BE2C (cell line): ENCODE results near the gene GRM4.

Source experiments
- DNase-seq: peaks from one replicate; pipeline ENCODE4 v3.0.0-alpha.2; 2020
- H3K27me3 ChIP-seq: fragments of 250-450 bp; sonication (Bioruptor Pico); 2 replicates; pipeline ENCODE4 v1.5.1; 2020; ENCODE audit warnings: mild to moderate bottlenecking
- H3K36me3 ChIP-seq: fragments of 250-450 bp; sonication (Bioruptor Pico); 2 replicates; pipeline ENCODE4 v1.5.1; 2020; ENCODE audit warnings: mild to moderate bottlenecking
- H3K4me1 ChIP-seq: fragments of 250-450 bp; sonication (Bioruptor Pico); 2 replicates; pipeline ENCODE4 v1.5.1; 2020
- H3K4me3 ChIP-seq: 2 replicates; pipeline ENCODE4 v1.5.1; 2011; ENCODE audit warnings: low read depth, low read length
- H3K9me3 ChIP-seq: fragments of 250-450 bp; sonication (Bioruptor Pico); 2 replicates; pipeline ENCODE4 v1.5.1; 2020
- CTCF ChIP-seq: IDR thresholded peaks from 2 replicates; pipeline ENCODE4 v1.5.1; 2012; ENCODE audit warnings: mild to moderate bottlenecking, low read depth, low read length

GRM4 gene

GRCh38 chr6:34073540-34073939 lies 72.3 kb downstream of the GRM4 start:
- no peaks in the 10 kb centered on the region for H3K36me3 ChIP-seq
- no peak for TF ChIP-seq CTCF
- no peak overlapping the region for H3K4me3 ChIP-seq
- H3K9me3 ChIP-seq: peaks cover 2% of the 10 kb centered on the region; the same call in 1 of the 2 replicates
- H3K27me3 ChIP-seq: no peaks in the 10 kb centered on the region
- no peaks in the 10 kb centered on the region for H3K4me1 ChIP-seq
- DNase-seq: no peak

- H3K4me1 ChIP-seq: no peaks in the 10 kb centered on the region
- H3K27me3 ChIP-seq: no peaks in the 10 kb centered on the region
- H3K4me3 ChIP-seq: no peak overlapping the region
- no peaks in the 10 kb centered on the region for H3K36me3 ChIP-seq
- H3K9me3 ChIP-seq: peaks cover 2% of the 10 kb centered on the region; the same call in 1 of the 2 replicates
- no peak for DNase-seq
- TF ChIP-seq CTCF: no peak
Observed at GRCh38 chr6:34072727-34073126, 73.2 kb downstream of the GRM4 start.

DNA sequence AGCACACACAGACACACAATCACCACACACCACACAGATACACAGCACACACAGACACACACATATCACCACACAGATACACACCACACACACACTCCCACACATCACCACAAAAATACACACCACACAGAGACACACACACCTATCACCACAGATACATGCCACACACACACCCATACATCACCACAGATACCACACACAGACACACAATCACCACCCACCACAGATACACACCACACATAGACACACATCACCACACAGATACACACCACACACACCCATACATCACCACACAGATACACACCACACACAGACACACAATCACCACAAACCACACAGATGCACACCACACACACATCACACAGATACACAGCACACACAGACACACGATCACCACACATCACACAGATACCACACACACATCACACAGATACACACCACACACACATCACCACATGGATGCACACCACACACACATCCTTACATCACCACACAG lies 74.0 kb downstream of the GRM4 start:
- H3K4me3 ChIP-seq: no peak overlapping the region
- no peaks in the 10 kb centered on the region for H3K4me1 ChIP-seq
- DNase-seq: no peak
- H3K27me3 ChIP-seq: no peaks in the 10 kb centered on the region
- no peak for TF ChIP-seq CTCF
- H3K9me3 ChIP-seq: peaks cover 2% of the 10 kb centered on the region; the same call in 1 of the 2 replicates
- no peaks in the 10 kb centered on the region for H3K36me3 ChIP-seq

- Histone ChIP-seq H3K4me1 (no peaks in the 10 kb centered on the region), H3K4me3 (no peak overlapping the region), H3K27me3 (no peaks in the 10 kb centered on the region), H3K36me3 (no peaks in the 10 kb centered on the region), H3K9me3 (peaks cover 2% of the 10 kb centered on the region; the same call in 1 of the 2 replicates)
- no peak for DNase-seq
- TF ChIP-seq CTCF: no peak
Observed at GRCh38 chr6:34071136-34071883, 74.6 kb downstream of the GRM4 start.

DNA sequence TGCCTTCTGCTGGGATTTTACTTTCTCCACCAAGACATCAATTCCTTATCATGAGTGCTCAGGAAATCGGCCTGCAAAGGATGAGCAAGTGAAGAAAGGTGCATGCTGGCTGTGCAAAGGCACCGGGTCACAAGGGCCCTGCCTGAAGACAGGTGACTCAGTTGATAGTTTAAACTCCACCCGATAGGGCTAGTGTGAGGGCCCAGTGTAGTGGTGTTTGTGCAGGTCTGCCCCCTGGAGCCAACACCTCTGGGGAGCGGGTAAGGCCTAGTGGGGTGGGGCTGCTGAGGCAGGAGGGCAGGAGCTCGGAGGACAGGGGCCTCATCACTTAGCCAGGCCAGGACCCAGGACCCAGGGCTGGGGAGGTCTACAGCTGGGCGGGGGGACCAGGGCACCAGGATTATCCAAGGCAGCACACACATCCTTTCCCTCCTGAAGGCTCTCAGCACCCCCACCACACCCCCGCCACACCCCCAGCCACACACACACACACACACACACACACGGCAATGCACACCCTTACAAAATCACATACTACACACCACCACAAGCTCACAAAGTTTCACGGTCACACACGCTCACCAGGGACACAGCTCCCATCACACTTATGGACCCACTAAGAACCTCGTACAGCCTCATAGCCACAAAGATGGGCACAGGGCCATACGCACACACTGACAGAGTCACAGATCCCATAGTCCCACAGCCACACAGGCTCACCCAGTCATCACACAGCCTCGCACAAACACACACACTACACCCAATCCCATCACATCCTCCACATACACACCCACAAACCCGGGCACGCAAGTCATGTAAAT lies 75.4 kb downstream of the GRM4 start:
- H3K4me3 ChIP-seq: no peak overlapping the region
- no peaks in the 10 kb centered on the region for H3K36me3 ChIP-seq
- TF ChIP-seq CTCF: no peak
- no peaks in the 10 kb centered on the region for H3K27me3 ChIP-seq
- peaks cover 2% of the 10 kb centered on the region; the same call in 1 of the 2 replicates for H3K9me3 ChIP-seq
- no peaks in the 10 kb centered on the region for H3K4me1 ChIP-seq
- DNase-seq: no peak
